ENCODE measurements around the gene CCDC88B. TPM values are rescaled to one million over a fixed set of nuclear protein-coding genes. Genes with fewer than 3 reads are reported as not detected.

The CCDC88B gene
- total and polyA plus RNA-seq, 9 of the 15 experiments (the other 6 are each of a cell fraction or from before 2014, with no cell fraction given) = 0.13 to 18.1 (median 7.9) TPM

DNA sequence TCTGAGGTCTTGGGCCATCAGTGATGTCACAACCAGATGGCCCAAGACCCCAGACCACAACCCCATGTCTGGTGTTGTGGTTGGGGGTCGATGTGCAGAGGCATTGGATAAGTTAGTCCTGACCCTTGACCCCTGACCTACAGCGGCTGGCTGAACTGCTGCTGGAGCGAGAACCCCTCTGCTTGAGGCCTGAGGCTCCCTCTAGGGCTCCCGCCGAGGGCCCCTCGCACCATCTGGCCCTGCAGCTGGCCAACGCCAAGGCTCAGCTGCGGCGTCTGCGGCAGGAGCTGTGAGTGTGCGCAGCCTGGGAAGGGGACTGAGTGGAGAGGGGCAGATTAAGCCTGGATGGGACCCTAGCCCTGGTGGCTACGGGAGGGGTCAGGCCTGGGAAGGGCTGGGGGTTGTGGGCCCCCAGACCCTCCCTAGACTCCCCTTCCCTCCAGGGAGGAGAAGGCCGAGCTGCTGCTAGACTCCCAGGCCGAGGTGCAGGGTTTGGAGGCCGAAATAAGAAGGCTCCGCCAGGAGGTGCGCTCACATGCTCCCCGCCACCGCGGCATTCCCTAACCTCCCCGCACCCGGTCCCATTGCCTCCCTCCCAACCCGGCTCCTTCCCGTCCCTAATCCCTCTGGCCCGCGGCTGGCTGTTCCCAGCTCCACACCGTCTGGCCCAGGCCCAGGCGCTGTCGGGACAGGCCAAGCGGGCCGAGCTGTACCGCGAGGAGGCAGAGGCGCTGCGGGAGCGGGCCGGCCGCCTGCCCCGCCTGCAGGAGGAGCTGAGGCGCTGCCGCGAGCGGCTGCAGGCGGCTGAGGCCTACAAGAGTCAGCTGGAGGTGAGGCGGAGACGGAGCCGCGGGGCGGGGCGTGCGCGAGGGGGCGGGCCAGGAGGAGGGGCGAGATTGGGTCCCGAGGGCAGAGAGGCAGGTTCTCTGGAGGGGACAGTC, 2.1 kb downstream of the CCDC88B start (continued):
- TF ChIP-seq, protein P1, sequence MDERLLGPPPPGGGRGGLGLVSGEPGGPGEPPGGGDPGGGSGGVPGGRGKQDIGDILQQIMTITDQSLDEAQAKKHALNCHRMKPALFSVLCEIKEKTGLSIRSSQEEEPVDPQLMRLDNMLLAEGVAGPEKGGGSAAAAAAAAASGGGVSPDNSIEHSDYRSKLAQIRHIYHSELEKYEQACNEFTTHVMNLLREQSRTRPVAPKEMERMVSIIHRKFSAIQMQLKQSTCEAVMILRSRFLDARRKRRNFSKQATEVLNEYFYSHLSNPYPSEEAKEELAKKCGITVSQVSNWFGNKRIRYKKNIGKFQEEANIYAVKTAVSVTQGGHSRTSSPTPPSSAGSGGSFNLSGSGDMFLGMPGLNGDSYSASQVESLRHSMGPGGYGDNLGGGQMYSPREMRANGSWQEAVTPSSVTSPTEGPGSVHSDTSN (CRISPR knock-in tag; IDR thresholded peaks at IDR 0.05; ENCODE audit: low read depth) = no peak
- TF ChIP-seq, protein P1 (tag; conservative IDR thresholded peaks at IDR 0.05; ENCODE audit: low read depth) = no peak
- TF ChIP-seq ZNF444 (CRISPR knock-in tag; IDR thresholded peaks at IDR 0.05) (no peak), CHCHD3 (CRISPR knock-in tag; IDR thresholded peaks at IDR 0.05) (no peak), POLR2AphosphoS5 (IDR thresholded peaks at IDR 0.05; ENCODE audit: control insufficient read depth, insufficient read depth, low read depth, low read length) (no peak), KAT2B (IDR thresholded peaks at IDR 0.05; ENCODE audit: low read depth, low read length) (no peak)
- TF ChIP-seq, protein P2, sequence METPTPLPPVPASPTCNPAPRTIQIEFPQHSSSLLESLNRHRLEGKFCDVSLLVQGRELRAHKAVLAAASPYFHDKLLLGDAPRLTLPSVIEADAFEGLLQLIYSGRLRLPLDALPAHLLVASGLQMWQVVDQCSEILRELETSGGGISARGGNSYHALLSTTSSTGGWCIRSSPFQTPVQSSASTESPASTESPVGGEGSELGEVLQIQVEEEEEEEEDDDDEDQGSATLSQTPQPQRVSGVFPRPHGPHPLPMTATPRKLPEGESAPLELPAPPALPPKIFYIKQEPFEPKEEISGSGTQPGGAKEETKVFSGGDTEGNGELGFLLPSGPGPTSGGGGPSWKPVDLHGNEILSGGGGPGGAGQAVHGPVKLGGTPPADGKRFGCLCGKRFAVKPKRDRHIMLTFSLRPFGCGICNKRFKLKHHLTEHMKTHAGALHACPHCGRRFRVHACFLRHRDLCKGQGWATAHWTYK (CRISPR knock-in tag; IDR thresholded peaks at IDR 0.05) = peak; percentile 85
- TF ChIP-seq, protein P3, sequence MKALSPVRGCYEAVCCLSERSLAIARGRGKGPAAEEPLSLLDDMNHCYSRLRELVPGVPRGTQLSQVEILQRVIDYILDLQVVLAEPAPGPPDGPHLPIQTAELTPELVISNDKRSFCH (CRISPR knock-in tag; IDR thresholded peaks at IDR 0.05) = no peak
- TF ChIP-seq, protein P3 (tag; IDR thresholded peaks at IDR 0.05) = peak; percentile 60; the same call in 1 of the 2 replicates
- TF ChIP-seq, protein P4, sequence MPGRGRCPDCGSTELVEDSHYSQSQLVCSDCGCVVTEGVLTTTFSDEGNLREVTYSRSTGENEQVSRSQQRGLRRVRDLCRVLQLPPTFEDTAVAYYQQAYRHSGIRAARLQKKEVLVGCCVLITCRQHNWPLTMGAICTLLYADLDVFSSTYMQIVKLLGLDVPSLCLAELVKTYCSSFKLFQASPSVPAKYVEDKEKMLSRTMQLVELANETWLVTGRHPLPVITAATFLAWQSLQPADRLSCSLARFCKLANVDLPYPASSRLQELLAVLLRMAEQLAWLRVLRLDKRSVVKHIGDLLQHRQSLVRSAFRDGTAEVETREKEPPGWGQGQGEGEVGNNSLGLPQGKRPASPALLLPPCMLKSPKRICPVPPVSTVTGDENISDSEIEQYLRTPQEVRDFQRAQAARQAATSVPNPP (IDR thresholded peaks at IDR 0.05; ENCODE audit: borderline replicate concordance, insufficient read depth, insufficient read length) = no peak
- TF ChIP-seq, protein P5, sequence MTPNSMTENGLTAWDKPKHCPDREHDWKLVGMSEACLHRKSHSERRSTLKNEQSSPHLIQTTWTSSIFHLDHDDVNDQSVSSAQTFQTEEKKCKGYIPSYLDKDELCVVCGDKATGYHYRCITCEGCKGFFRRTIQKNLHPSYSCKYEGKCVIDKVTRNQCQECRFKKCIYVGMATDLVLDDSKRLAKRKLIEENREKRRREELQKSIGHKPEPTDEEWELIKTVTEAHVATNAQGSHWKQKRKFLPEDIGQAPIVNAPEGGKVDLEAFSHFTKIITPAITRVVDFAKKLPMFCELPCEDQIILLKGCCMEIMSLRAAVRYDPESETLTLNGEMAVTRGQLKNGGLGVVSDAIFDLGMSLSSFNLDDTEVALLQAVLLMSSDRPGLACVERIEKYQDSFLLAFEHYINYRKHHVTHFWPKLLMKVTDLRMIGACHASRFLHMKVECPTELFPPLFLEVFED (CRISPR knock-in tag; conservative IDR thresholded peaks at IDR 0.05) = no peak
- TF ChIP-seq, protein P6, sequence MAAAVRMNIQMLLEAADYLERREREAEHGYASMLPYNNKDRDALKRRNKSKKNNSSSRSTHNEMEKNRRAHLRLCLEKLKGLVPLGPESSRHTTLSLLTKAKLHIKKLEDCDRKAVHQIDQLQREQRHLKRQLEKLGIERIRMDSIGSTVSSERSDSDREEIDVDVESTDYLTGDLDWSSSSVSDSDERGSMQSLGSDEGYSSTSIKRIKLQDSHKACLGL (CRISPR knock-in tag; IDR thresholded peaks at IDR 0.05; ENCODE audit: borderline replicate concordance, poor library complexity, severe bottlenecking) = no peak
- TF ChIP-seq, protein P7, sequence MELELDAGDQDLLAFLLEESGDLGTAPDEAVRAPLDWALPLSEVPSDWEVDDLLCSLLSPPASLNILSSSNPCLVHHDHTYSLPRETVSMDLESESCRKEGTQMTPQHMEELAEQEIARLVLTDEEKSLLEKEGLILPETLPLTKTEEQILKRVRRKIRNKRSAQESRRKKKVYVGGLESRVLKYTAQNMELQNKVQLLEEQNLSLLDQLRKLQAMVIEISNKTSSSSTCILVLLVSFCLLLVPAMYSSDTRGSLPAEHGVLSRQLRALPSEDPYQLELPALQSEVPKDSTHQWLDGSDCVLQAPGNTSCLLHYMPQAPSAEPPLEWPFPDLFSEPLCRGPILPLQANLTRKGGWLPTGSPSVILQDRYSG (tag; conservative IDR thresholded peaks at IDR 0.05; ENCODE audit: low read depth) = no peak
